IMR-90 (cell line): ENCODE results near the gene CD164L2. TPM values are rescaled to one million over a fixed set of nuclear protein-coding genes. Genes with fewer than 3 reads are reported as not detected.

Experiments used
- ATAC-seq: fragments of 200-7000 bp; cut with Tn5 transposase; 2 replicates; pipeline ENCODE4 v1.9.1; 2020; ENCODE audit warnings: low read depth, mild to moderate bottlenecking, moderate library complexity
- BruUV-seq: library from RNA; stranded (reverse); fragments of 400-500 nt; replicated peaks from 2 replicates; lab custom pipeline; 2021; lab: Mats Ljungman, UMichigan
- CTCF ChIA-PET: fragments of 300-600 bp; formaldehyde crosslinking; extraction: SDS; loops from one replicate; lab custom pipeline; 2021; ENCODE audit warnings: antibody characterized with exemption; lab: Yijun Ruan, JAX
- POLR2A ChIA-PET: fragments of 300-600 bp; sonication (Branson Sonifier 250); formaldehyde crosslinking; loops from one replicate; lab custom pipeline; 2022; ENCODE audit warnings: antibody characterized with exemption; ENCODE audit not compliant: unreplicated experiment; lab: Charles Lee
- DNase-seq: peaks from one replicate; pipeline ENCODE4 v3.0.0; 2013
- H2AFZ ChIP-seq: replicated peaks from 2 replicates; pipeline ENCODE3; 2013; ENCODE audit warnings: low read length, mild to moderate bottlenecking; ENCODE audit not compliant: poor library complexity
- H2AK5ac ChIP-seq: 2 replicates; pipeline ENCODE4 v1.6.1; 2013; ENCODE audit warnings: low read depth, low read length, inconsistent platforms
- H2AK9ac ChIP-seq: replicated peaks from 2 replicates; pipeline ENCODE3; 2013; ENCODE audit warnings: mild to moderate bottlenecking, low read depth, low read length, moderate library complexity; ENCODE audit not compliant: poor library complexity
- H2BK120ac ChIP-seq: 2 replicates; pipeline ENCODE4 v1.6.1; 2013; ENCODE audit warnings: low read depth, low read length, inconsistent platforms
- H2BK15ac ChIP-seq: 3 replicates; pipeline ENCODE4 v1.6.1; 2013; ENCODE audit warnings: low read depth, low read length, inconsistent platforms
- H2BK20ac ChIP-seq: 2 replicates; pipeline ENCODE4 v1.6.1; 2013; ENCODE audit warnings: low read depth, mild to moderate bottlenecking, inconsistent platforms, low read length, moderate library complexity
- H2BK5ac ChIP-seq: 2 replicates; pipeline ENCODE4 v1.6.1; 2013; ENCODE audit warnings: mild to moderate bottlenecking, low read depth, low read length, inconsistent platforms; ENCODE audit not compliant: poor library complexity, severe bottlenecking
- H3K14ac ChIP-seq: replicated peaks from 2 replicates; pipeline ENCODE4 v1.6.1; 2013; ENCODE audit warnings: low read depth, low read length, inconsistent platforms
- H3K18ac ChIP-seq: 2 replicates; pipeline ENCODE4 v1.6.1; 2013; ENCODE audit warnings: low read depth, low read length, control low read depth
- H3K23ac ChIP-seq: 2 replicates; pipeline ENCODE4 v1.6.1; 2013; ENCODE audit warnings: low read depth, low read length, inconsistent platforms
- H3K27ac ChIP-seq: 2 replicates; pipeline ENCODE4 v1.5.1; 2013; ENCODE audit warnings: mild to moderate bottlenecking, control low read depth, low read length; ENCODE audit not compliant: insufficient read depth
- H3K27me3 ChIP-seq: 2 replicates; pipeline ENCODE4 v1.6.1; 2013; ENCODE audit warnings: low read length; ENCODE audit not compliant: control insufficient read depth, insufficient read depth
- H3K36me3 ChIP-seq: 2 replicates; pipeline ENCODE4 v1.6.1; 2013; ENCODE audit warnings: low read length, mixed read lengths; ENCODE audit not compliant: control insufficient read depth, insufficient read depth
- H3K4ac ChIP-seq: 2 replicates; pipeline ENCODE4 v1.6.1; 2013; ENCODE audit warnings: low read depth, low read length, inconsistent platforms
- H3K4me1 ChIP-seq: 2 replicates; pipeline ENCODE4 v1.6.1; 2013; ENCODE audit warnings: low read length, mixed read lengths; ENCODE audit not compliant: control insufficient read depth, insufficient read depth
- H3K4me2 ChIP-seq: 2 replicates; pipeline ENCODE4 v1.6.1; 2013; ENCODE audit warnings: low read depth, mild to moderate bottlenecking, control low read depth, low read length, moderate library complexity
- H3K4me3 ChIP-seq: 2 replicates; pipeline ENCODE4 v1.5.1; 2013; ENCODE audit warnings: low read depth, mild to moderate bottlenecking, control low read depth, low read length, moderate library complexity; ENCODE audit not compliant: insufficient read depth
- H3K56ac ChIP-seq: 2 replicates; pipeline ENCODE4 v1.6.1; 2013; ENCODE audit warnings: low read length, inconsistent platforms; ENCODE audit not compliant: insufficient read depth; ENCODE audit errors: extremely low read depth
- H3K79me1 ChIP-seq, 2 experiments: 2 replicates each; pipeline ENCODE4 v1.6.1; 2013; ENCODE audit warnings: low read length in 2 of 2, inconsistent platforms in 1 of 2, low read depth in 1 of 2
- H3K9ac ChIP-seq: 2 replicates; pipeline ENCODE4 v1.6.1; 2013; ENCODE audit warnings: low read depth, low read length, control low read depth
- H3K9me1 ChIP-seq: 2 replicates; pipeline ENCODE4 v1.6.1; 2013; ENCODE audit warnings: low read length, inconsistent platforms; ENCODE audit not compliant: insufficient read depth
- H3K9me3 ChIP-seq: 2 replicates; pipeline ENCODE4 v1.6.1; 2013; ENCODE audit warnings: low read length; ENCODE audit not compliant: control insufficient read depth, insufficient read depth
- H4K20me1 ChIP-seq: 2 replicates; pipeline ENCODE4 v1.6.1; 2013; ENCODE audit warnings: low read length, inconsistent platforms; ENCODE audit not compliant: insufficient read depth
- H4K5ac ChIP-seq: 2 replicates; pipeline ENCODE4 v1.6.1; 2013; ENCODE audit warnings: mild to moderate bottlenecking, low read depth, low read length, control low read depth
- H4K8ac ChIP-seq, 2 experiments: 2 replicates each; pipeline ENCODE4 v1.6.1; 2013; ENCODE audit warnings: low read depth in 2 of 2, low read length in 2 of 2, control low read depth in 1 of 2, inconsistent platforms in 1 of 2
- H4K91ac ChIP-seq: 2 replicates; pipeline ENCODE4 v1.6.1; 2013; ENCODE audit warnings: low read depth, low read length, inconsistent platforms; ENCODE audit not compliant: insufficient read depth
- BHLHE40 ChIP-seq: fragments of 150-350 bp; IDR thresholded peaks from 2 replicates; pipeline ENCODE4 v1.6.1; 2016; ENCODE audit warnings: mild to moderate bottlenecking, low read depth, low read length
- CEBPB ChIP-seq: IDR thresholded peaks from 2 replicates; pipeline ENCODE4 v1.6.1; 2012; ENCODE audit warnings: low read depth, low read length, improper control_type of control experiment
- ELK1 ChIP-seq: fragments of 150-350 bp; IDR thresholded peaks from 2 replicates; pipeline ENCODE4 v1.6.1; 2016; ENCODE audit warnings: low read depth, mild to moderate bottlenecking, low read length, moderate library complexity, borderline replicate concordance
- FOS ChIP-seq: fragments of 150-350 bp; IDR thresholded peaks from 2 replicates; pipeline ENCODE4 v1.6.1; 2016; ENCODE audit warnings: low read depth, low read length
- MAFK ChIP-seq: IDR thresholded peaks from 2 replicates; pipeline ENCODE4 v1.6.1; 2012; ENCODE audit warnings: low read depth, low read length, improper control_type of control experiment
- MAZ ChIP-seq: IDR thresholded peaks from 2 replicates; pipeline ENCODE4 v1.6.1; 2012; ENCODE audit warnings: low read depth, mild to moderate bottlenecking, low read length, improper control_type of control experiment, moderate library complexity, borderline replicate concordance
- NFE2L2 ChIP-seq: fragments of 150-350 bp; IDR thresholded peaks from 2 replicates; pipeline ENCODE4 v1.6.1; 2016; ENCODE audit warnings: low read depth, mild to moderate bottlenecking, low read length
- RAD21 ChIP-seq: IDR thresholded peaks from 2 replicates; pipeline ENCODE4 v1.6.1; 2012; ENCODE audit warnings: low read length, improper control_type of control experiment
- RCOR1 ChIP-seq: IDR thresholded peaks from 2 replicates; pipeline ENCODE4 v1.6.1; 2012; ENCODE audit warnings: mild to moderate bottlenecking, low read length, improper control_type of control experiment; ENCODE audit not compliant: insufficient replicate concordance
- USF2 ChIP-seq: fragments of 150-350 bp; IDR thresholded peaks from 2 replicates; pipeline ENCODE4 v1.6.1; 2017; ENCODE audit warnings: mild to moderate bottlenecking, antibody characterized with exemption, low read length, low read depth
- WGBS, 2 experiments: methylation state at CpG; one replicate each; pipeline versions ENCODE4 v1.1.5 to v1.1.7; 2013; ENCODE audit warnings: missing lambda C conversion rate in 2 of 2; ENCODE audit not compliant: insufficient read length in 1 of 2; ENCODE audit errors: extremely low coverage in 2 of 2; 5-methylcytosine and 5-hydroxymethylcytosine counted together
- dilution Hi-C: fragments of 300-500 bp; cut with HindIII; formaldehyde crosslinking; loops from one replicate; pipeline ENCODE4 v1.14.3; 2018; ENCODE audit warnings: low sequenced_read_pairs; ENCODE audit not compliant: unreplicated experiment
- in situ Hi-C: fragments of 300-500 bp; cut with MboI; formaldehyde crosslinking; loops from 3 replicates; pipeline ENCODE4 v1.14.3; 2019; ENCODE audit warnings: low sequenced_read_pairs, inconsistent platforms, mixed read lengths
- intact Hi-C: fragments of 100-400 bp; cut with micrococcal nuclease; formaldehyde crosslinking; loops from 2 replicates; pipeline ENCODE4 v1.10.0; 2022
- polyA plus RNA-seq, 3 experiments: library from polyadenylated mRNA; depleted of rRNA; stranded (reverse); fragments of >200 nt; gene quantifications; 2 replicates each; pipeline ENCODE4 v1.2.3, GENCODE V29; 2012; ENCODE audit warnings: low replicate concordance in 1 of 3
- total RNA-seq: library from RNA; depleted of rRNA; stranded (reverse); fragments of >200 nt; gene quantifications from 2 replicates; pipeline ENCODE4 v1.2.3, GENCODE V29; 2012

The CD164L2 gene
- total and polyA plus RNA-seq, 2 of the 4 experiments (the other 2 are of a cell fraction): not detected

- in situ Hi-C loops: no loop called here
- intact Hi-C loops: no loop called here
- no peak for ATAC-seq
Measured at GRCh38 chr1:27331426-27331825, 51.7 kb downstream of the CD164L2 start.

More at GRCh38 chr1:27331426-27331825, 51.7 kb downstream of the CD164L2 start:
- Histone ChIP-seq H3K56ac (no peak overlapping the region), H3K4ac (no peak overlapping the region), H2BK20ac (no peak overlapping the region), H3K4me3 (no peak overlapping the region), H4K91ac (no peak overlapping the region), H2AFZ (no peak overlapping the region), H2AK5ac (no peak overlapping the region), H2BK5ac (no peak overlapping the region), H2BK120ac (no peak overlapping the region), H3K27ac (no peak overlapping the region), H3K9ac (no peak overlapping the region), H3K9me3 (no peaks in the 10 kb centered on the region), H3K23ac (no peak overlapping the region), H3K18ac (no peak overlapping the region), H3K4me1 (0 out of 2 replicates have a peak, but pooled peaks cover 2% of the 10 kb centered on the region), H3K4me2 (no peak overlapping the region), H4K20me1 (peaks cover 44% of the 10 kb centered on the region), H3K14ac (no peak overlapping the region), H3K36me3 (peaks cover 56% of the 10 kb centered on the region), H3K27me3 (no peaks in the 10 kb centered on the region), H4K5ac (no peak overlapping the region), H2BK15ac (no peak overlapping the region), H3K9me1 (peaks cover 3% of the 10 kb centered on the region; the same call in 1 of the 2 replicates), H3K79me1 (peaks cover 13 to 52% of the 10 kb centered on the region in 2 experiments), H4K8ac (no peak overlapping the region), H2AK9ac (no peak overlapping the region)
- ChIA-PET CTCF (no interaction called here), POLR2A (no interaction called here)
- 100% methylated on average over 1 of the region's 3 CpGs; no CpG with 5 or more reads in 1 of the 2 experiments for WGBS, 2 experiments
- DNase-seq: no peak
- dilution Hi-C loops: no loop called here
- BruUV-seq: no TSS peak
- no peak for TF ChIP-seq RAD21
- TF ChIP-seq CEBPB: no peak
- no peak for TF ChIP-seq ELK1
- no peak for TF ChIP-seq FOS
- TF ChIP-seq USF2: no peak
- TF ChIP-seq NFE2L2: no peak
- TF ChIP-seq BHLHE40: no peak
- TF ChIP-seq RCOR1: no peak
- no peak for TF ChIP-seq MAZ
- TF ChIP-seq MAFK: no peak
